Daoy (cell line): Measurements from ENCODE around the gene SELENOW. TPM values are rescaled to one million over a fixed set of nuclear protein-coding genes. Genes with fewer than 3 reads are reported as not detected.

ENCODE experiments used
- DNase-seq: peaks from one replicate; pipeline ENCODE4 v3.0.0-alpha.2; 2015; ENCODE audit warnings: low read depth
- total RNA-seq: library from RNA; depleted of rRNA; stranded (reverse); fragments of >200 nt; shearing (Covaris generic); gene quantifications from 2 replicates; pipeline ENCODE4 v1.2.3, GENCODE V29; 2014; rRNA removed

SELENOW gene
- total RNA-seq, 1 experiment from 2014 or later, result 251 TPM

GRCh38 chr19:47821460-47822020 lies 43.0 kb downstream of the SELENOW start, which contains the start of gene CRX:
CRX (plus strand) TSS chr19:47821937; CDS start chr19:47834444, 12,507 bp downstream.
- no peak for DNase-seq

GRCh38 chr19:47824396-47824795 lies 45.9 kb downstream of the SELENOW start:
- no peak for DNase-seq

- DNase-seq, result no peak
These were observed 48.3 kb downstream of the SELENOW start for GRCh38 chr19:47826800-47827199.

GRCh38 chr19:47832723-47833122 lies 54.2 kb downstream of the SELENOW start:
- DNase-seq, result no peak

Other genes with a start within 250 kb of the SELENOW start
- not detected in 2 replicates for gene ZNF541, start 205.6 kb upstream of the SELENOW start, total RNA-seq
- gene BICRA, start 169.6 kb upstream of the SELENOW start, total RNA-seq, result 0.89 and 8.5 TPM in 2 replicates
- 7.4 and 9.7 TPM in 2 replicates for gene EHD2, start 65.3 kb upstream of the SELENOW start, total RNA-seq
- gene NOP53, start 33.2 kb upstream of the SELENOW start, total RNA-seq, result 48.0 and 56.6 TPM in 2 replicates
- gene TPRX1, start 25.8 kb downstream of the SELENOW start, total RNA-seq, result not detected in 2 replicates
- gene CRX, start 43.2 kb downstream of the SELENOW start, total RNA-seq, result not detected in 2 replicates
- gene TPRX2, start 80.5 kb downstream of the SELENOW start, total RNA-seq, result not detected in 2 replicates
- not detected in 2 replicates for gene SULT2A1, start 107.6 kb downstream of the SELENOW start, total RNA-seq
- not detected in 2 replicates for gene BSPH1, start 213.5 kb downstream of the SELENOW start, total RNA-seq
- gene ELSPBP1, start 215.9 kb downstream of the SELENOW start, total RNA-seq, result not detected in 2 replicates